Mononuclear cell (primary cell): Measurements from ENCODE around the gene TNNT1. TPM values are rescaled to one million over a fixed set of nuclear protein-coding genes. Genes with fewer than 3 reads are reported as not detected.
"Not testable (repeated sequence)": the region's sequence is repeated elsewhere in the genome, so short reads cannot be mapped to it uniquely, and the experiment has no call there.

ENCODE experiments used
- H3K27me3 ChIP-seq: 2 replicates; pipeline ENCODE4 v1.6.0; 2011; ENCODE audit warnings: low read length, control low read depth; ENCODE audit not compliant: insufficient read depth
- H3K4me1 ChIP-seq: 2 replicates; pipeline ENCODE4 v1.5.1; 2011; ENCODE audit warnings: mild to moderate bottlenecking, low read length, control low read depth; ENCODE audit not compliant: insufficient read depth
- H3K4me3 ChIP-seq: 2 replicates; pipeline ENCODE4 v1.5.1; 2011; ENCODE audit warnings: mild to moderate bottlenecking, low read length, moderate library complexity
- H3K9me3 ChIP-seq: 2 replicates; pipeline ENCODE4 v1.5.1; 2011; ENCODE audit warnings: low read depth, mild to moderate bottlenecking, control low read depth, low read length
- total RNA-seq: library from RNA; depleted of rRNA; stranded (reverse); fragments of >200 nt; gene quantifications from one replicate; pipeline ENCODE4 v1.2.3, GENCODE V29; 2012

Gene TNNT1
- total RNA-seq, 1 donor: 9.7 TPM

- H3K9me3 ChIP-seq: no peaks in the 10 kb centered on the region
- no peak overlapping the region for H3K4me3 ChIP-seq
- H3K27me3 ChIP-seq: peaks cover 18% of the 10 kb centered on the region
- peaks cover 3% of the 10 kb centered on the region for H3K4me1 ChIP-seq
These were observed 9.4 kb upstream of the TNNT1 start for GRCh38 chr19:55158423-55158822.

GRCh38 chr19:55157064-55157908 lies 8.3 kb upstream of the TNNT1 start, which contains the start of gene TNNI3:
TNNI3 (minus strand) TSS chr19:55157732; CDS start chr19:55157589, 143 bp downstream.
- Histone ChIP-seq H3K4me1 (peaks cover 3% of the 10 kb centered on the region), H3K9me3 (no peaks in the 10 kb centered on the region), H3K27me3 (peaks cover 15% of the 10 kb centered on the region), H3K4me3 (no peak within 1 kb of the TSS)

- no peaks in the 10 kb centered on the region for H3K9me3 ChIP-seq
- H3K4me1 ChIP-seq: peaks cover 3% of the 10 kb centered on the region
- peaks cover 7% of the 10 kb centered on the region for H3K27me3 ChIP-seq
- H3K4me3 ChIP-seq: no peak overlapping the region
These were observed 7.4 kb upstream of the TNNT1 start for GRCh38 chr19:55156202-55157063.

- H3K4me3 ChIP-seq, H3K27me3 ChIP-seq, H3K9me3 ChIP-seq, H3K4me1 ChIP-seq: not testable (repeated sequence)
These were observed 6.8 kb upstream of the TNNT1 start for GRCh38 chr19:55155784-55156183.

- Histone ChIP-seq H3K9me3 (no peaks in the 10 kb centered on the region), H3K4me1 (peaks cover 3% of the 10 kb centered on the region), H3K4me3 (no peak overlapping the region), H3K27me3 (peaks cover 7% of the 10 kb centered on the region)
These were observed 4.8 kb upstream of the TNNT1 start for GRCh38 chr19:55153652-55154264.

- Histone ChIP-seq H3K4me1 (peaks cover 3% of the 10 kb centered on the region), H3K27me3 (peaks cover 7% of the 10 kb centered on the region), H3K9me3 (no peaks in the 10 kb centered on the region), H3K4me3 (no peak overlapping the region)
These were observed 3.0 kb upstream of the TNNT1 start for GRCh38 chr19:55152017-55152416.

- Histone ChIP-seq H3K4me3 (no peak overlapping the region), H3K9me3 (no peaks in the 10 kb centered on the region), H3K27me3 (peaks cover 9% of the 10 kb centered on the region), H3K4me1 (peaks cover 11% of the 10 kb centered on the region)
These were observed 1.3 kb downstream of the TNNT1 start for GRCh38 chr19:55147545-55148251.

GRCh38 chr19:55146705-55147273 lies 2.2 kb downstream of the TNNT1 start:
- H3K9me3 ChIP-seq: no peaks in the 10 kb centered on the region
- H3K4me3 ChIP-seq: no peak overlapping the region
- H3K4me1 ChIP-seq: peaks cover 11% of the 10 kb centered on the region
- peaks cover 11% of the 10 kb centered on the region for H3K27me3 ChIP-seq

GRCh38 chr19:55146078-55146704 lies 2.8 kb downstream of the TNNT1 start:
- peaks cover 11% of the 10 kb centered on the region for H3K4me1 ChIP-seq
- H3K4me3 ChIP-seq: no peak overlapping the region
- no peaks in the 10 kb centered on the region for H3K9me3 ChIP-seq
- peaks cover 13% of the 10 kb centered on the region for H3K27me3 ChIP-seq

- no peak overlapping the region for H3K4me3 ChIP-seq
- H3K27me3 ChIP-seq: peaks cover 16% of the 10 kb centered on the region
- H3K9me3 ChIP-seq: no peaks in the 10 kb centered on the region
- H3K4me1 ChIP-seq: peaks cover 11% of the 10 kb centered on the region
These were observed 3.8 kb downstream of the TNNT1 start for GRCh38 chr19:55145232-55145631.

- Histone ChIP-seq H3K27me3 (peaks cover 16% of the 10 kb centered on the region), H3K4me3 (no peak overlapping the region), H3K9me3 (no peaks in the 10 kb centered on the region), H3K4me1 (peaks cover 11% of the 10 kb centered on the region)
These were observed 7.3 kb downstream of the TNNT1 start for GRCh38 chr19:55141696-55142095.

- Histone ChIP-seq H3K4me3 (no peak overlapping the region), H3K4me1 (no peaks in the 10 kb centered on the region), H3K27me3 (peaks cover 7% of the 10 kb centered on the region), H3K9me3 (no peaks in the 10 kb centered on the region)
These were observed 11.1 kb downstream of the TNNT1 start for GRCh38 chr19:55137915-55138314.

GRCh38 chr19:55136399-55137102 lies 12.5 kb downstream of the TNNT1 start:
- H3K27me3 ChIP-seq: peaks cover 3% of the 10 kb centered on the region
- no peaks in the 10 kb centered on the region for H3K9me3 ChIP-seq
- H3K4me1 ChIP-seq: no peaks in the 10 kb centered on the region
- no peak overlapping the region for H3K4me3 ChIP-seq
